BLaER1 treated with 17β-estradiol and CSF1 and Interleukin-3, amounts not matched to agents 10 nM and 100 nM (cell line): Measurements from ENCODE around the gene CD151.
A peak's percentile ranks its signal among the peaks of the same experiment; 100 is the strongest.

Experiments
- H3K27ac ChIP-seq, 11 experiments: shearing (Covaris generic); formaldehyde crosslinking; 2 replicates each; pipeline ENCODE4 v1.8.1; 2022
- H3K27me3 ChIP-seq, 11 experiments: shearing (Covaris generic); formaldehyde crosslinking; 2 replicates each; pipeline ENCODE4 v1.8.1; 2022
- H3K36me3 ChIP-seq, 11 experiments: shearing (Covaris generic); formaldehyde crosslinking; 2 replicates each; pipeline ENCODE4 v1.8.1; 2022
- H3K4me1 ChIP-seq, 10 experiments: shearing (Covaris generic); formaldehyde crosslinking; 2 replicates each; pipeline ENCODE4 v1.8.1; 2022
- H3K4me2 ChIP-seq, 11 experiments: shearing (Covaris generic); formaldehyde crosslinking; 2 replicates each; pipeline ENCODE4 v1.8.1; 2022
- H3K4me3 ChIP-seq, 10 experiments: shearing (Covaris generic); formaldehyde crosslinking; 2 replicates each; pipeline ENCODE4 v1.8.1; 2022
- H3K9ac ChIP-seq, 11 experiments: shearing (Covaris generic); formaldehyde crosslinking; 2 replicates each; pipeline ENCODE4 v1.8.1; 2022
- H3K9me3 ChIP-seq, 11 experiments: shearing (Covaris generic); formaldehyde crosslinking; replicated peaks in 1 of 11; 2 replicates each; pipeline ENCODE4 v1.8.1; 2022
- H4K20me1 ChIP-seq, 11 experiments: shearing (Covaris generic); formaldehyde crosslinking; 2 replicates each; pipeline ENCODE4 v1.8.1; 2022
- Cebpa-rat ChIP-seq, 11 experiments: shearing (Covaris generic); IDR thresholded peaks; 2 replicates each; pipeline ENCODE4 v1.8.1; 2022

Gene CD151

DNA sequence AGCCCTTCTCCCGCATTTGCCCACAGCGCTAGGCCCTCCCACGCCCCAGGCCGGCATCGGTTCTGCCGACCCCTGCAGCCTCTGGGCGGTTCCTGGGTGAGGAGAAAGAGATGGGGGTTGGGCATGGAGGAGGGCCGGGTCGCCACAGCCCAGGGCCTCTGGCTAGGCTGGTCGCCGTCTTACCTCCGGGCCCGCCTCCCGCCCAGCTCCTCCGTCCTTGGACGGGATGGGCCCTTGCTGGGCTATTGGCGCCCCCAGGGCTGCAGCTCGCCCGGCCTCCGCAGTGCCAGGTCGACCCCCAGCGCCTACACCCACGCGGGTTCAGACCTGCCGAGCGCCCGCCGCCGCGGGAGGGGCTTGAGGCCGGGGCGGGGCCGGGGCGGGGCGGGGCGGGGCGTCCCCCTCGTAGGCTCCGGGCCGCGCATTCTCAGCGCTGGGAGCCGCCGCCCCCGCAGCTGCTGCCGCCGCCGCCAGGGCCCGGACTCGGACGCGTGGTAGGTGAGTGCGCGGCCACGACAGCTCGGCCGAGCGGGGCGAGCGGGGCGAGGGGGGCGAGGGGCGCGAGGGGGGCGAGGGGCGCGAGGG is at the start of gene CD151:
TSS of gene CD151 (plus strand) at position 424 of the 585 bp plus-strand sequence. CDS start 3,118 bp downstream, outside the sequence.
- Histone ChIP-seq H3K36me3 (peaks cover 14 to 17% (median 15%) of the 10 kb centered on the region in 11 experiments), H3K27me3 (peaks cover 50 to 71% (median 58%) of the 10 kb centered on the region in 11 experiments), H3K4me3 (peak within 1 kb of the TSS; percentile 71 to 86 (median 74)), H3K9me3 (no peaks in the 10 kb centered on the region), H3K4me2 (peak within 1 kb of the TSS; percentile 93 to 100 (median 100)), H3K27ac (peak within 1 kb of the TSS; percentile 43 to 83 (median 77)), H3K9ac (peak within 1 kb of the TSS; percentile 74 to 92 (median 84)), H4K20me1 (peaks cover 31 to 93% (median 88%) of the 10 kb centered on the region in 11 experiments), H3K4me1 (peaks cover 70 to 83% (median 73%) of the 10 kb centered on the region in 10 experiments)
- TF ChIP-seq Cebpa-rat (IDR thresholded peaks at IDR 0.05) = no peak

DNA sequence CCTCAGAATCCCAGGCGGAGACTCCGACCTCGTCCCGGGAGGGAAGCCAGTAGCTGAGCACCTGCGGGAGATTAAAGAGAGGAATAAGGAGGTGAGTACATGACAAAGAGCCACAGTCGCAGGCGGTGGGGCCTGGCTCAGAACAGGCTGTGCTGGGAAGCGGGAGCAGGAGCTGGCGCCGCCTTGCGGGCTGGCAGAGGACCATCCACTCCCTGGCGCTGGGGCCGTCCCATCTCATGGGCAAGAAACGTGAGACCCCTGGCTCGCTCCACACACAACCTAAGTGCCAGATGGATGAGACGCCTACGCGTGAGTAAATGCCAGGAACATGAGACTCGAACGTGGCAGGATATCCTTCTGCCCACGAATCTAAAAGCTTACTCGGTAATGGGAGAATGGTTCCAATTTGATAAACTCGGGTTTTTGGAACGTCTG is 49.2 kb upstream of the CD151 start:
- no peaks in the 10 kb centered on the region for H3K9me3 ChIP-seq
- no peaks in the 10 kb centered on the region for H3K27me3 ChIP-seq
- H3K4me2 ChIP-seq = peak overlapping the region in 9 of 11 experiments; percentile 8 to 41 (median 28); a peak in 13 of 22 replicates
- H3K4me3 ChIP-seq = no peak overlapping the region
- H3K9ac ChIP-seq = peak overlapping the region in 4 of 11 experiments; percentile 0 to 40 (median 18); a peak in 4 of 22 replicates
- no peak overlapping the region for H3K27ac ChIP-seq
- no peak for TF ChIP-seq Cebpa-rat (IDR thresholded peaks at IDR 0.05)
- H3K4me1 ChIP-seq = peaks cover 39 to 92% (median 75%) of the 10 kb centered on the region in 10 experiments
- peaks cover 0 to 87% (median 41%) of the 10 kb centered on the region in 11 experiments; a peak in 18 of 22 replicates for H4K20me1 ChIP-seq
- H3K36me3 ChIP-seq = peaks cover 3 to 33% (median 19%) of the 10 kb centered on the region in 11 experiments; a peak in 17 of 22 replicates

DNA sequence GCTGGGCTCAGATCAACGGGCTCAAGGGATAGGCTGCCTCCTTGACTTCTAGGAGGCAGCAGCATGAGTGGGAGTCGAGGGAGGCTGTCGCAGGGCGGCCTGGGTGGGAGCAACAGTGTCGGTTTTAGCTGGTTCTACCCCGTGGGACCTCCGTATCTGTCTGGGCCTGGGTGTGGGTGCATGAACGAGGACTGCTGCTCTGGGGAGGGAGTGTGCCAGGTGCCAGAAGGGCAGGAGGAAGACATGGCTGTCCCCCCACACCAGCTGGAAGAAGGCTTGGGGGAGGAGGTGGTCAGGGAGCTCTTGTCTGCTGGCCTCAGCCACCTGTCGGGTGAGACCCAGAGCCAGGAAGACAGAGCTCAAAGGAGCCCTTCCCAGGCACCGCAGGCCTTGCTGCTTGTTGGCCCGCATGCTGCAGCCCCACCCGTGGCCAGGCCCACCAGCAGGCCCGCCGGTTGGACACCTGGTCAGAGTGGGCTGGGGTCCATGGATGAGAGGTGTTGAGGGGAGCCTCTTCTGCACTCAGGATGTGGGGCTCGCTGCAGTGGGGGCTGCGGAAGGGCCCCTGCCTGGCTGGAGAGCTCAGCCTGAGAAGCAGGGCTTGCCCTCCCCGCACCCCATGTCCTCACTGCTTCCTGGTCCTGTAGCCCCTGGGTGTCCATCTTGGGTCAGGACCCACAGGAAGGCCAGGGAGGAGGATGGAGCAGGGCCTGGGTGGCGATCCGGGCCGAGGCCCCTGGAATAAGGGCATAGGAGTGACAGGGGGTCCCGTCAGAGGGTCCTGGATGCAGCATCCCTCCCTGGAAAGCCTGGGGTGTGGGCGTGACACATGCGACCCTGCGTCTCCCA is 46.3 kb upstream of the CD151 start:
- H3K4me1 ChIP-seq = peaks cover 11 to 82% (median 60%) of the 10 kb centered on the region in 10 experiments
- H3K36me3 ChIP-seq = peaks cover 0 to 27% (median 9%) of the 10 kb centered on the region in 11 experiments; a peak in 18 of 22 replicates
- no peak for TF ChIP-seq Cebpa-rat (IDR thresholded peaks at IDR 0.05)
- H3K4me2 ChIP-seq = peak overlapping the region in 3 of 11 experiments; percentile 8 to 19 (median 10); a peak in 4 of 22 replicates
- no peak overlapping the region; a peak in 2 of 22 replicates for H3K9ac ChIP-seq
- no peak overlapping the region for H3K27ac ChIP-seq
- peaks cover 0 to 86% (median 31%) of the 10 kb centered on the region in 11 experiments; a peak in 15 of 22 replicates for H4K20me1 ChIP-seq
- no peak overlapping the region for H3K4me3 ChIP-seq
- H3K9me3 ChIP-seq = no peaks in the 10 kb centered on the region
- no peaks in the 10 kb centered on the region for H3K27me3 ChIP-seq

DNA sequence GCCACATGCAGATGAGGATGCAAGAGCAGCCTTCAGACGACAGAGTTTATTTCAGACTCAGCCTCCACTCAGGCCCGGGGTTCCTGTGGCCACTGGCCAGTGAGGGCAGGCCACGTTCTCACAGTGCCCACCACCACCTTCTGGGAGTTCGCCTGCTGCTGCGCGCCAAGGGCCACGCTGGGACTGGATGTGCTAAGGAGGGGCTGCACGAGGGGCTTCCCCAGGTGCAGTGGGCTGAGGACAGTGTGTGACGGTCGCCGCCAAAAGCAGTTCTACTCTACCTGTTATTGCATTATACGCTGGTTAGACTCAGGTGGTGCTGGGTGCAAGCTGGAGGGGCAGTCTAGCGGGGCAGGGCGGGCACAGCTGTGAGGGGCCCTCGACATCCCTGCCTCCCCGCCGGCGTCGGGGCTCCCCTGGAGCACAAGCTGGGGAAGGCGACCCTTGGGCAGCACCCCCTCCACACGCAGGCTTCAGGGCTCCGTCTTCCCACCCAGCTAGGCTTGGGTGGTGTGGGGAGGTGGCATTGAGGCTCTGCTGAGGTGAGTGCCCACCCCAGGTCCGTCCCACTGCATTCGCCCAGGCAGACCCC is 45.6 kb upstream of the CD151 start:
- Histone ChIP-seq H4K20me1 (peaks cover 0 to 86% (median 34%) of the 10 kb centered on the region in 11 experiments; a peak in 15 of 22 replicates), H3K27ac (no peak overlapping the region), H3K9me3 (no peaks in the 10 kb centered on the region), H3K4me3 (no peak overlapping the region), H3K27me3 (no peaks in the 10 kb centered on the region), H3K4me2 (peak overlapping the region; percentile 15 to 64 (median 50); a peak in 13 of 22 replicates), H3K36me3 (peaks cover 6 to 35% (median 16%) of the 10 kb centered on the region in 11 experiments; a peak in 21 of 22 replicates), H3K4me1 (peaks cover 11 to 75% (median 53%) of the 10 kb centered on the region in 10 experiments), H3K9ac (0 out of 22 replicates have a peak overlapping the region, but pooled peaks of 5 of the 11 experiments have one; percentile 9 to 26 (median 19))
- no peak for TF ChIP-seq Cebpa-rat (IDR thresholded peaks at IDR 0.05)

DNA sequence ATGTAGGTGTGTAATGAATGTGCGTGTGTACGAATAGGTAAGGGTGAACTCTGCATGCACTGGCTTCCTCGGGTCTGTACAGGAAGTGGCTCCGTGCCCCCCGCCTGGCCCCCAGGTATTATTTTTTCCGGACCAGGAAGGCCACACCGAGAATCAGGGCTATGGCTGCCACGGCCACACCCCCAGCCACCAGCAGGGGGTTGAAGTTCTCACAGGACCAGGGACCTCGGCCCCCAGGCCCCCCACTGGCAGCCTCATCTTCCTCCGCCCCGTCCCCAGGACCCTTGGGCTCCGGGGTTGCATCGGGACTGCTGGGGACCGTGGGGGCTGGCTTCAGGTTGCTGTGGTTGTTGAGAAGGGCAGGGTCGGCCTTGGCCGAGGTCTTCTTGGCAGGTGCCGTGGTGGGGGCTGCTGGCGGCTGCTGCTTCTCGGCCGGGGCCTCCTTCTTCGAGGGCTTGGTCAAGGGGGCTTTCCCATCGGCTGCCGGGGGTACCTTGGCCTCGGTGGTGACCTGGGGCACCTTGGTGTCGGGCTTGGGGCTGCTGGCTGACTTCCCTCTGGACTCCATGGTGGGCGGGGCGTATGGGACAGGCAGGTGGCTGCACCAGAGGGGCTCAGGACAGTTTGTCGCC is 44.6 kb upstream of the CD151 start:
- Histone ChIP-seq H3K4me2 (peak overlapping the region; percentile 15 to 64 (median 50)), H3K27ac (no peak overlapping the region), H3K9me3 (no peaks in the 10 kb centered on the region), H4K20me1 (peaks cover 0 to 83% (median 34%) of the 10 kb centered on the region in 11 experiments; a peak in 13 of 22 replicates), H3K9ac (peak overlapping the region in 7 of 11 experiments; percentile 9 to 26 (median 23); a peak in 6 of 22 replicates), H3K4me1 (peaks cover 4 to 65% (median 44%) of the 10 kb centered on the region in 10 experiments; a peak in 19 of 20 replicates), H3K36me3 (peaks cover 9 to 35% (median 22%) of the 10 kb centered on the region in 11 experiments; a peak in 21 of 22 replicates), H3K4me3 (no peak overlapping the region), H3K27me3 (no peaks in the 10 kb centered on the region)
- TF ChIP-seq Cebpa-rat (IDR thresholded peaks at IDR 0.05) = no peak

DNA sequence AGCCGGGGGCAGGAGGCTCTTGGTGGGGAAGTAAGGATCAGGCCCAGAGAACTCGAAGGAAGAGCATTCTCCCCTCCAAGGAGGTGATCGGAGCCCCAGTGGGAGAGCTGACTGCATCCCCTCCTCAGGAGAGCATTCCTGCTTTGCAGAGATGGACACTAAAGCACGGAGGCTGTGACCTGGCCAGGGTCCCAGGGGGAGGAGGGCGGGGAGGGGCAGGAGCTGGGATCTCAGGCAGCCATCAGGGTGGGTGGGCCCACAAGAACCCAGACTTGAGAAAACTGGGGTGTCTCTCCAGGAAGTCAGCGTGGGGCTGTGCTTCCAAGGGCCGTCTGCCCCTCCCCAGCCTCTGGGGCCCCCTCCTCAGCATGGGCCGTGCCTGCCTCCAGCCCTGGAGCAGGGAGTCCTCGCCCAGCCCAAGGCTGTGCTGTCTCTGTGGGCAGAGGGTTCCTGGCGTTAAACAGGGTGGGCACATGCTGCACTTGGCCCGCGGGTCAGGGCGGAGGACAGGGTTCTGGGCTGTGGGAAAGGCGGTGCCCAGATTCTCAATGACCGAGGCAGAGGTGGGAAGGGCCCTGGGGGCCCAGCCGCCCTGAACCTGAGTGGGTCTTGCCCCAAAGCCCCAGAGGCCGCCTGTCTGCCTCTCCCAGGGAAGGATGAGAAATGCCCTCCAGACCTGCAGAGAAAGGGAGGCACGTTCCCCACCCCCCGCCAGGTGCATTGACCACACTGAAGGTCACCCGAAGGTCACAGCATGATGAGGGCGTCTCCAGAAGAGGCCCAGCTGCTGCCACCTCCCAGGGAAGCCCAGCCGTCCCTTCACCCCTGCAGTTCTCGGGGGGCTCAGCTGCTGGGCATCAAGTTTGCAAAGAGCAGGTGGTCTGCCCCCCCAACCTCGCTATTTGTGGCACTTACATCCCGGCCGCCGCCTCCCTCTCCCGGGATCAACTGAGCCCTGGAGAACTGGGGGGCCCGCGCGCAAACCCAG is 43.5 kb upstream of the CD151 start:
- no peaks in the 10 kb centered on the region for H3K27me3 ChIP-seq
- no peak overlapping the region for H3K4me3 ChIP-seq
- H3K9ac ChIP-seq = peak overlapping the region in 4 of 11 experiments; percentile 9 to 40 (median 28); a peak in 7 of 22 replicates
- H3K27ac ChIP-seq = peak overlapping the region in 4 of 11 experiments; percentile 28 to 42 (median 38); a peak in 5 of 22 replicates
- no peaks in the 10 kb centered on the region for H3K9me3 ChIP-seq
- H4K20me1 ChIP-seq = peaks cover 0 to 84% (median 43%) of the 10 kb centered on the region in 11 experiments; a peak in 14 of 22 replicates
- peaks cover 13 to 35% (median 31%) of the 10 kb centered on the region in 11 experiments; a peak in 20 of 22 replicates for H3K36me3 ChIP-seq
- peaks cover 6 to 56% (median 40%) of the 10 kb centered on the region in 10 experiments; a peak in 19 of 20 replicates for H3K4me1 ChIP-seq
- peak overlapping the region in 9 of 11 experiments; percentile 22 to 64 (median 50); a peak in 13 of 22 replicates for H3K4me2 ChIP-seq
- TF ChIP-seq Cebpa-rat (IDR thresholded peaks at IDR 0.05) = no peak

DNA sequence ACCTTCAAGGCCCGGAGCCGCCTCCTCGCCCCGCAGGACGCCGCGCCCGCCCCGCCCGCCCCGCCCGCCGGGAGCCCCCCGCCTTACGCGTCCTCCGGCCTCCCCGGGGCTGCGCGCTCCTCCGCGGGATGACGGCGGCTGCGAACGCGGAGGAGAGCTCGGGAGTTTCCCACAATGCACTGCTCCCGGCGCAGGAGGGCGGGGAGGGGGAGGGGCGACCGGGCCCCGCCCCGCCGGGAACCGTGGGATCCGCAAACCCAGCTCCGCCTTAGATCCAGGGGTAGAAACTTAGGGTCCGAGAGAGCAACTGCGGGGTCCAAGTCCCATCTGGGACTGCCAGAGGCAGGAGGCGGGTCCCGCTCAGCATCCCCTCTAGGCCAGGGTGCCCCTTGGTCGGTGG is 42.8 kb upstream of the CD151 start, which contains the start of gene CEND1:
TSS of gene CEND1 (minus strand) at position 148 of the 400 bp plus-strand sequence. CDS start 1,514 bp downstream, outside the sequence.
- peak within 1 kb of the TSS in 9 of 11 experiments; percentile 22 to 64 (median 45); a peak in 13 of 22 replicates for H3K4me2 ChIP-seq
- H3K4me1 ChIP-seq = peaks cover 12 to 56% (median 43%) of the 10 kb centered on the region in 10 experiments
- H3K9ac ChIP-seq = peak within 1 kb of the TSS in 6 of 11 experiments; percentile 9 to 40 (median 28); a peak in 8 of 22 replicates
- H3K27ac ChIP-seq = peak within 1 kb of the TSS in 4 of 11 experiments; percentile 28 to 42 (median 38); a peak in 5 of 22 replicates
- no peak for TF ChIP-seq Cebpa-rat (IDR thresholded peaks at IDR 0.05)
- no peak within 1 kb of the TSS for H3K4me3 ChIP-seq
- H3K27me3 ChIP-seq = no peaks in the 10 kb centered on the region
- H3K36me3 ChIP-seq = peaks cover 13 to 42% (median 35%) of the 10 kb centered on the region in 11 experiments; a peak in 20 of 22 replicates
- peaks cover 0 to 83% (median 49%) of the 10 kb centered on the region in 11 experiments; a peak in 14 of 22 replicates for H4K20me1 ChIP-seq
- no peaks in the 10 kb centered on the region for H3K9me3 ChIP-seq
